Activated naive CD4-positive, alpha-beta T cell treated with anti-CD3 and anti-CD28 coated beads, Interleukin-2, amount 50 U/mL, for 24 hours (primary cell): ENCODE data around the gene TEX10.
A peak's percentile ranks its signal among the peaks of the same experiment; 100 is the strongest.
"Not testable (repeated sequence)": the region's sequence is repeated elsewhere in the genome, so short reads cannot be mapped to it uniquely, and the experiment has no call there.

ENCODE experiments used
- H3K27ac Mint-ChIP-seq: one replicate; pipeline ENCODE4 v1.8.0; 2021; ENCODE audit warnings: mild to moderate bottlenecking, mixed read lengths
- H3K27me3 Mint-ChIP-seq: one replicate; pipeline ENCODE4 v1.8.0; 2021; ENCODE audit warnings: mixed read lengths
- H3K36me3 Mint-ChIP-seq: one replicate; pipeline ENCODE4 v1.8.0; 2021; ENCODE audit warnings: mixed read lengths
- H3K4me1 Mint-ChIP-seq: one replicate; pipeline ENCODE4 v1.8.0; 2021; ENCODE audit warnings: mixed read lengths
- H3K4me3 Mint-ChIP-seq: one replicate; pipeline ENCODE4 v1.8.0; 2021; ENCODE audit warnings: mild to moderate bottlenecking, mixed read lengths
- H3K9me3 Mint-ChIP-seq: one replicate; pipeline ENCODE4 v1.8.0; 2021; ENCODE audit warnings: mixed read lengths

TEX10 gene

DNA sequence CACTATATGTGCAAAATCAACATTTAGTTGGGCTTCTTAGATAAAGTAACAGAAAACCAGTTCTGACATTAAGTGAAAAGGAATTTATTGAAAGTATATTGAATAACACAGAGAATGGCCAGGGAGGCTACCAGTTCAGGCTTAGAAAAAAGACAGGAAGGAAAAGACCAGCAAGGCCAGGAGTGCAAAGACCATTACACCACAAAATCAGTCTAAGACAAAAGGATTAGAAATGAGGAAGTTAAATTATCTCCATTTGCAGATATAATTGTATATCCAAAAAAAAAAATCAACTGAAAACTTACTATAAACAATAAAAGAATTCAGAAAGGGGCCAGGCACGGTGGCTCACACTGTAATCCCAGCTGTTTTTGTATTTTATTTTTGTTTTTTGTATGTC is 4.8 kb upstream of the TEX10 start:
- Mint-ChIP-seq H3K36me3 (peaks cover 10% of the 10 kb centered on the region), H3K9me3 (peaks cover 6% of the 10 kb centered on the region), H3K4me1 (peaks cover 17% of the 10 kb centered on the region), H3K27ac (no peak overlapping the region), H3K4me3 (no peak overlapping the region), H3K27me3 (no peaks in the 10 kb centered on the region)

DNA sequence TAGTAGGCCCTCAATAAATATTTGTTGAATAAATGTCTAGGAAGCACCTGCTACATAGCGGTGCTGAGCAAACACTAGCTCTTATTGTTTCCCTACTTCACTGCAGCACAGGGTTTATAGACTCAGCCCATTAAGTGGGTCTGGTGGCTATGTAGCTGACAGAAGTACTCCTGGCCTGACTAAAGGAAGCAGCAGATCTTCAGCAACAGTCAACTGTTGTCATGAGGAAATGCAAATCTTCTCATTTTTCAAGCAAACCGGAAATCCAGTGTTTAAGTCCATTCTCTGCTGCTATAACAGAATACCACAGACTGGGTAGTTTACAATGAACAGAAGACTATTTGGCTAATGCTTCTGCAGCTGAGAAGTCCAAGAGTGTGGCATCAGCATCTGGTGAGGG is 2.8 kb upstream of the TEX10 start:
- peaks cover 10% of the 10 kb centered on the region for H3K36me3 Mint-ChIP-seq
- no peak overlapping the region for H3K4me3 Mint-ChIP-seq
- H3K4me1 Mint-ChIP-seq: peaks cover 31% of the 10 kb centered on the region
- H3K27ac Mint-ChIP-seq: peak overlapping the region; percentile 48
- H3K9me3 Mint-ChIP-seq: peaks cover 6% of the 10 kb centered on the region
- no peaks in the 10 kb centered on the region for H3K27me3 Mint-ChIP-seq

DNA sequence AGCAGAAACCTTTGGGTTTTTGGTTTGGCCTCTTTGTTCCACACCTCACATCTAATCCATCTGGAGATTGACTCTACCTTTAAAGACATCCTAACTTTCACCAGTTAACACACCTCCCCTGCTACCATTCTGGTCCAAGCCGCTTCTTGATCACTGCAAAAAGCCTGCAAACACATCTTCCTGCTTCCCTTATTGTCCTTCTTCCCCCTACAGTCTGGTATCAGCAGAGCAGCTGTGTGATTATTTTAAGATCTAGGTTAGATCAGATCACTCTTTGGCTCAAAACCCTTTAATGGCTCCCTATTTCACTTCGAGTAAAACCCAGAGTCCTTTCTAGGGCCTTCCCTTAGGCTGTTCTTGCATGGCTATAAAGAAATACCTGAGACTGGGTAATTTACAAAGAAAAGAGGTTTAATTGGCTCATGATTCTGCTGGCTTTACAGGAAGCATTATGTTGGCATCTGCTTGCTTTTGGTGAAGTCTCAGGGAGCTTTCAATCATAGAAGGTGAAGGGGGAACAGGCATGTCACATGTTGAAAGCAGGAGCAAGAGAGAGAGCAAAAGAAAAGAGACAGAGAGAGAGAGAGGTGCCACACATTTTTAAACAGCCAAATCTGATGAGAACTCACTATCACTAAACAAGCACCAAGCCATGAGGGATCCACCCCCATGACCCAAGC is 1.5 kb upstream of the TEX10 start:
- H3K36me3 Mint-ChIP-seq: peaks cover 9% of the 10 kb centered on the region
- H3K27ac Mint-ChIP-seq: no peak overlapping the region
- no peaks in the 10 kb centered on the region for H3K27me3 Mint-ChIP-seq
- H3K4me1 Mint-ChIP-seq: peaks cover 44% of the 10 kb centered on the region
- H3K4me3 Mint-ChIP-seq: peak overlapping the region; percentile 8
- peaks cover 5% of the 10 kb centered on the region for H3K9me3 Mint-ChIP-seq

DNA sequence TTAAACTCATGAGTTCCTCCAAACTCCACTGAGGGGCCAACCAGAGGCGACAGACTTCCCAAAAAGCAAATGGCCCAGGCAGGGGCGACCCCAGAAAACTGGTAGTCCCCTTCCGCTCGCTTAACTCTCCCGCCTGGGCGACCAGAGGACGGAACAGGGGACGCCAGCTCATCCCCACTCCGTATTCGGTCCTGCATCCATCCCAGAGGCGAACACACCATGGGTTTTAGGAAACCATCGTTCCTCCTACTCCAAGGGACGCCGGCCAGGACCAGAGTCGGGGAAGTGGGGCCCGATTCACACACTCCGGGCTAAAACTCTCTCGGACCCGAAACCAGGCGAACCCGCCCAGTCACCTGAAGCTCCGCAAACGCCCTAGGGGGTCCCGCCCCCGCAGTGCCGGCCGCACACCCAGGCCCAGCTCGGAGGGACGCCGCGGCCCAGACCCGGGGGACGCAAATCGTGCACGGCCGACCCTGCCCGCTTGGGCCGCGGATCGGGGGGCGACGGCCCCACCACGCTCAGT is 478 bp downstream of the TEX10 start:
- Mint-ChIP-seq H3K9me3 (no peaks in the 10 kb centered on the region), H3K4me3 (peak overlapping the region; percentile 94), H3K27me3 (no peaks in the 10 kb centered on the region), H3K36me3 (peaks cover 2% of the 10 kb centered on the region), H3K27ac (peak overlapping the region; percentile 90), H3K4me1 (peaks cover 58% of the 10 kb centered on the region)

DNA sequence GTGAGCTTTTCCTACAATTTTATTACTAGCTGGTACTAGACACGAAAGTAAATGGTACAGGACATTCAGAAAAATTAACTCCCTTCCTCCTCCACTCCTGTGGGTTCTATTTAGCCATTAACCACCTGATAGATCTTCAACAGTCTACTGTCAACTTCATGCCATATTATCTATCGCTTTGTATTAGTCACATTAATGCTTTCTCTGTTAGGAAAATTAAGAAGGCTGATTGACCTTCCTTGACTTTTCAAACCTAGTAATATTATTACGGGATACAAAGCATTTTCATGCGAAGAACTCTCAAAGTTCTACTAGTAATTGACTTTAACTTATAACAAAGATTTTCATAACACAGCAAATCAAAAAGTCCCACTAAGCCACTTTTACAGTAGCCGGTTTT is 1.2 kb downstream of the TEX10 start:
- Mint-ChIP-seq H3K4me1 (peaks cover 64% of the 10 kb centered on the region), H3K36me3 (peaks cover 2% of the 10 kb centered on the region), H3K4me3 (peak overlapping the region; percentile 94), H3K9me3 (no peaks in the 10 kb centered on the region), H3K27ac (peak overlapping the region; percentile 63), H3K27me3 (no peaks in the 10 kb centered on the region)

GRCh38 chr9:100350188-100350587 is 2.6 kb downstream of the TEX10 start:
- Mint-ChIP-seq H3K4me3 (peak overlapping the region; percentile 57), H3K27me3 (no peaks in the 10 kb centered on the region), H3K27ac (no peak overlapping the region), H3K36me3 (peaks cover 8% of the 10 kb centered on the region), H3K9me3 (no peaks in the 10 kb centered on the region), H3K4me1 (peaks cover 71% of the 10 kb centered on the region)

GRCh38 chr9:100346836-100347235 is 5.9 kb downstream of the TEX10 start:
- Mint-ChIP-seq H3K27me3 (no peaks in the 10 kb centered on the region), H3K4me3 (no peak overlapping the region), H3K9me3 (no peaks in the 10 kb centered on the region), H3K4me1 (peaks cover 61% of the 10 kb centered on the region), H3K27ac (no peak overlapping the region), H3K36me3 (peaks cover 11% of the 10 kb centered on the region)

DNA sequence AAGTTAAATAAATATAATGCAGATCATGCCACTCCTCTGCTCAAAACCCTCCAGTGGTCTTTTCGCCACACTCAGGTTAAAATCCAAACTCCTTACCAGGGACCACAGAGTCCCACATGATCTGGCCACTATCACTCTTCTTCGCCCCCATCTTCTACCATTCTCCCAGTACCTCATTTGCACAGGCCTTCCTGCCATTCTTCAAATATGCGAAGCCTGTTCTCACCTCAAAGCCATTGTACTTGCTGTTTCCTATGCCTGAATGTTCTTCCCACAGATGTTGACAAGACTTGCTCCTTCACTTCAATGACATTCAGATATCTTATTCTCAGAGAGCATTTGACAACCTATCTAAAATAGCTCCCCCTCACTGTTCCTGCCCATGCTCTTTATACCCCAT is 10.9 kb downstream of the TEX10 start:
- Mint-ChIP-seq H3K4me3 (no peak overlapping the region), H3K27ac (no peak overlapping the region), H3K9me3 (no peaks in the 10 kb centered on the region), H3K36me3 (peaks cover 27% of the 10 kb centered on the region), H3K4me1 (peaks cover 41% of the 10 kb centered on the region), H3K27me3 (no peaks in the 10 kb centered on the region)

- H3K27me3 Mint-ChIP-seq: no peaks in the 10 kb centered on the region
- H3K27ac Mint-ChIP-seq: no peak overlapping the region
- peaks cover 38% of the 10 kb centered on the region for H3K4me1 Mint-ChIP-seq
- H3K36me3 Mint-ChIP-seq: peaks cover 22% of the 10 kb centered on the region
- no peaks in the 10 kb centered on the region for H3K9me3 Mint-ChIP-seq
- H3K4me3 Mint-ChIP-seq: no peak overlapping the region
These were observed 12.5 kb downstream of the TEX10 start for GRCh38 chr9:100340224-100340623.

DNA sequence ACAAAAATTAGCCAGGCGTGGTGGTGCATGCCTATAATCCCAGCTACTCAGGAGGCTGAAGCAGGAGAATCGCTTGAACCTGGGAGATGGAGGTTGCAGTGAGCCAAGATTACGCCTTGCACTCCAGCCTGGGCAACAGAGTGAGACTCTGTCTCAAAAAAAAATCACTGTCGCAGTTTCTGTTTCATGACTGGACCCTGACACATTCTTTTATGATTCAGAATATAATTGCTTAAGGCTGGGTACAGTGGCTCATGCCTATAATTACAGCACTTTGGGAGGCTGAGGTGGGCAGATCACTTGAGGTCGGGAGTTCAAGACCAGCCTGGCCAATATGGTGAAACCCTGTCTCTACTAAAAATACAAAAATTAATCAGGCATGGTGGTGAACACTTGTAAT is 14.0 kb downstream of the TEX10 start:
- Mint-ChIP-seq H3K36me3 (peaks cover 22% of the 10 kb centered on the region), H3K4me1 (peaks cover 40% of the 10 kb centered on the region)
- H3K4me3 Mint-ChIP-seq, H3K9me3 Mint-ChIP-seq, H3K27me3 Mint-ChIP-seq, H3K27ac Mint-ChIP-seq: not testable (repeated sequence)

DNA sequence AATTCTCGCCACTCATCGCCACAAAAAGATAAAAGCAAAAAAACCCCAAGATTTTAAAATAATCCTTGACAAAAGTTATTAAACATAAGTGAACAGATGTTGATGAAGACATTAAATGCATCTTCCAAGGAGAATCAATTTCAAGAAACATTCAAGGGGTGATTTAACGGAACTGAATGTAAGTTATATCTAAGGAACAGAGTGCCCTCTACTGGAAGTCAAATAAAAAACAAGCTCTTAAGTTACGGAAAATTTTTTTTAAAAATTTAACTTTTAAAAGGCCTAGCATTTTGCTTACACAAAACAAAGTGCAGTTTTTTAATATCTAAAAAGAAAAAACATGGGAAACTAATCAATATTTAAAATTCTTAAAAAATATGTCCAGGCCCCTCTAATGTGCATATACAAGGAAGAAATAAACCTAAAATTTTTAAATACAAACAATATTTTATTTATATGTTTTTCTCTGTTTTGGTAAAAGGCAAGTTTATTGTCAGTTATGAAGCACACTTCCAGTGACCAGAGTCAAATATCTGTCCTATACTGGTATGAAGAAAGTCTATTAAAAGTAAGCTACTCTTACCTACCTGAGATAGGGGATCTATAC is 28.0 kb downstream of the TEX10 start:
- H3K4me3 Mint-ChIP-seq: no peak overlapping the region
- H3K27me3 Mint-ChIP-seq: no peaks in the 10 kb centered on the region
- H3K36me3 Mint-ChIP-seq: peaks cover 13% of the 10 kb centered on the region
- H3K27ac Mint-ChIP-seq: peak overlapping the region; percentile 35
- peaks cover 33% of the 10 kb centered on the region for H3K4me1 Mint-ChIP-seq
- no peaks in the 10 kb centered on the region for H3K9me3 Mint-ChIP-seq

- H3K4me1 Mint-ChIP-seq: peaks cover 26% of the 10 kb centered on the region
- H3K4me3 Mint-ChIP-seq: no peak overlapping the region
- no peak overlapping the region for H3K27ac Mint-ChIP-seq
- peaks cover 14% of the 10 kb centered on the region for H3K36me3 Mint-ChIP-seq
- H3K9me3 Mint-ChIP-seq: no peaks in the 10 kb centered on the region
- H3K27me3 Mint-ChIP-seq: no peaks in the 10 kb centered on the region
These were observed 29.7 kb downstream of the TEX10 start for GRCh38 chr9:100322954-100323536.

DNA sequence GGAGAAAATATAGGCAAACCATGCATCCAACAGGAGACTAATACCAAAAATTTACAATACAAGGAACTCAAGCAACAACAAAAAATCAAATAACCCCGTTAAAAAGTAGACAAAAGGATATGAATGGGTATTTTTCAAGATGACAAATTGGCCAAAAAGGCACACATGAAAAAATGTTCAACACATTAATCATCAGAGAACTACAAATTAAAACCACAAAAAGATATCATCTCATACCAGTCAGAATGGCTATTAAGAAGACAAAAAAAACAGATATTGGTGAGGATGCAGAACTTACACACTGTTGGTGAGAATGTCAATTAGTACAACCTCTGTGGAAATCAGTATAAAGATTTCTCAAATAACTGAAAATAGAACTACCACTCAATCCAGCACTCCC is 35.0 kb downstream of the TEX10 start:
- peaks cover 17% of the 10 kb centered on the region for H3K4me1 Mint-ChIP-seq
- H3K4me3 Mint-ChIP-seq: no peak overlapping the region
- no peaks in the 10 kb centered on the region for H3K9me3 Mint-ChIP-seq
- no peaks in the 10 kb centered on the region for H3K27me3 Mint-ChIP-seq
- H3K27ac Mint-ChIP-seq: no peak overlapping the region
- H3K36me3 Mint-ChIP-seq: peaks cover 39% of the 10 kb centered on the region

- H3K9me3 Mint-ChIP-seq: no peaks in the 10 kb centered on the region
- H3K4me1 Mint-ChIP-seq: peaks cover 27% of the 10 kb centered on the region
- H3K4me3 Mint-ChIP-seq: no peak overlapping the region
- no peak overlapping the region for H3K27ac Mint-ChIP-seq
- H3K27me3 Mint-ChIP-seq: no peaks in the 10 kb centered on the region
- peaks cover 43% of the 10 kb centered on the region for H3K36me3 Mint-ChIP-seq
These were observed 37.2 kb downstream of the TEX10 start for GRCh38 chr9:100315561-100315960.

DNA sequence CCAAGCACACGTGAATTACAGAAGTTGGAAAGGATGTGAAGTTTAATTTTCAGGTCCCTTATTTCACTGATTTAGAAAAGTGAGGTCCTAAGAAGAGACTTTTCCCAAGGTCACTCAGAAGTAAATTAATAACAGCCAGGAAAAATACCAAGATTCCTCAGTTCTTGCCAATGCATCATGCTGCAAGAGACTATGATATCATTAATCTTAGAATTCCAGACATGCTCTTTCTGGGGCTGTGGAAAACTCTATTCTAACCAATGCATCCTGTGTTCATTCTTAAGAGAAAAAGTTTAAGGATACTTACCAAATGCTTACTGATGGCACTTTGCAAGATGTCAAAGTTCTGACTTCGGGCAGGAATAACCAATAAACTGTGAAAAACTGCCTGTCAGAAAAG is 42.8 kb downstream of the TEX10 start:
- Mint-ChIP-seq H3K36me3 (peaks cover 32% of the 10 kb centered on the region), H3K27ac (no peak overlapping the region), H3K9me3 (no peaks in the 10 kb centered on the region), H3K4me3 (no peak overlapping the region), H3K4me1 (peaks cover 39% of the 10 kb centered on the region), H3K27me3 (no peaks in the 10 kb centered on the region)

- Mint-ChIP-seq H3K9me3 (no peaks in the 10 kb centered on the region), H3K27ac (no peak overlapping the region)
These were observed 43.7 kb downstream of the TEX10 start for GRCh38 chr9:100308965-100309564.

More at GRCh38 chr9:100308965-100309564, 43.7 kb downstream of the TEX10 start:
- H3K4me3 Mint-ChIP-seq: no peak overlapping the region
- no peaks in the 10 kb centered on the region for H3K27me3 Mint-ChIP-seq
- H3K36me3 Mint-ChIP-seq: peaks cover 28% of the 10 kb centered on the region
- peaks cover 39% of the 10 kb centered on the region for H3K4me1 Mint-ChIP-seq
